DOHH2 (cell line): ENCODE data around the gene LSM7.

Experiments used
- CTCF ChIP-seq: fragments of 200-600 bp; sonication (generic); IDR thresholded peaks from one replicate; pipeline ENCODE4 v1.5.1; 2014; ENCODE audit warnings: antibody characterized with exemption, mild to moderate bottlenecking, low read depth, low read length; ENCODE audit not compliant: poor library complexity, severe bottlenecking
- EZH2phosphoT487 ChIP-seq: fragments of 200-600 bp; sonication (generic); IDR thresholded peaks from 2 replicates; pipeline ENCODE4 v1.6.1; 2017; ENCODE audit warnings: borderline replicate concordance, mild to moderate bottlenecking, antibody characterized with exemption, low read length, moderate library complexity, mixed read lengths

DNA sequence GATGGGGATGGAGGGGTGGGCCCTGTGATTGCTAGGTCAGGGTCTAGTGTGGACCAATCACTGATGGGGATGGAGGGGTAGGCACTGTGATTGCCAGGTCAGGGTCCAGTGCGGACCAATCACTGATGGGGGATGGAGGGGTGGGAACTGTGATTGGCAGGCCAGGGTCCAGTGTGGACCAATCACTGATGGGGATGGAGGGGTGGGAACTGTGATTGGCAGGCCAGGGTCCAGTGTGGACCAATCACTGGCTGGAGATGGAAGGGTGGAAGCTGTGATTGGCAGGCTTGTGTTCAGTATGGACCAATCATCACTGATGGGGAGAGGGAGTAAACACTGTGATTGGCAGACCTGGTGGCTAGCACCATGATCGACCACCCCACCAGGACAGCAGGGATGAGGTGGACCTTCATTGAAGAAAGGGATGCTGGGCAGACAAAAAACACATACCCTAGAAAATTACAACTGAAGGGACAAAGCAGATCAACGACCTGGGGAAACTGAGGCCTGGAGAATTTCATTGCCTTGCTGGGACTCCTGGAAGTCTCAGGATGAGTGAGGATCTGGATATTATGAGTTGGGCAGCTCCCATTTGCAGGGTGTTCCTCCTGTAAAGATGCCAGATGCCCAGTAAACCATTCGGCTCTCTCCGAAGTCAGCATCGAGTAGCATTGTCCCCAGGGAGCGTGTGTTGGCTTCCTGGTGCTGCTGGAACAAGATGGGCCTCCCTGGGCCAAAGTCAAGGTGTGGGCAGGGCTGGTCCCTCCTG, 47.2 kb upstream of the LSM7 start:
- no peak for TF ChIP-seq CTCF
- TF ChIP-seq EZH2phosphoT487 = no peak
